Pulmonary artery endothelial cell (primary cell): ENCODE results near the gene PSMD8. TPM values are rescaled to one million over a fixed set of nuclear protein-coding genes. Genes with fewer than 3 reads are reported as not detected.

ENCODE experiments used
- total RNA-seq: library from RNA; depleted of rRNA; stranded (reverse); fragments of >200 nt; gene quantifications from 2 replicates; pipeline ENCODE4 v1.2.3, GENCODE V29; 2014

The PSMD8 gene
- total RNA-seq, 1 donor from 2014 or later: 316 TPM

Other genes with a start within 250 kb of the PSMD8 start
- 1.3 and 1.8 TPM in 2 replicates for gene DPF1, start 150.3 kb upstream of the PSMD8 start, total RNA-seq
- 0.66 and 3.0 TPM in 2 replicates for gene PPP1R14A, start 118.2 kb upstream of the PSMD8 start, total RNA-seq
- gene SPINT2, start 110.0 kb upstream of the PSMD8 start, total RNA-seq: 5.9 and 12.6 TPM in 2 replicates
- gene C19orf33, start 70.3 kb upstream of the PSMD8 start, total RNA-seq: 27.9 and 33.4 TPM in 2 replicates
- gene YIF1B, start 58.6 kb upstream of the PSMD8 start, total RNA-seq: 78.7 and 98.5 TPM in 2 replicates
- gene KCNK6, start 54.7 kb upstream of the PSMD8 start, total RNA-seq: 7.0 and 13.7 TPM in 2 replicates
- gene CATSPERG, start 38.7 kb upstream of the PSMD8 start, total RNA-seq: 0.73 and 2.3 TPM in 2 replicates
- gene GGN, start 13.5 kb downstream of the PSMD8 start, total RNA-seq: 0.33 and 0.35 TPM in 2 replicates
- 3.4 and 3.6 TPM in 2 replicates for gene SPRED3, start 14.1 kb downstream of the PSMD8 start, total RNA-seq
- gene FAM98C, start 28.5 kb downstream of the PSMD8 start, total RNA-seq: 7.7 and 8.2 TPM in 2 replicates
- not detected in 2 replicates for gene RASGRP4, start 51.6 kb downstream of the PSMD8 start, total RNA-seq
- 0.26 TPM in 1 of 2 replicates, not detected in the other for gene RYR1, start 59.1 kb downstream of the PSMD8 start, total RNA-seq
- 0.13 and 0.21 TPM in 2 replicates for gene MAP4K1, start 243.4 kb downstream of the PSMD8 start, total RNA-seq
- gene EIF3K, start 244.6 kb downstream of the PSMD8 start, total RNA-seq: 439 and 457 TPM in 2 replicates